ENCODE results near the gene SLCO2B1. TPM values are rescaled to one million over a fixed set of nuclear protein-coding genes. Genes with fewer than 3 reads are reported as not detected.

Gene SLCO2B1
- total RNA-seq, 2 experiments from 2014 or later: not detected

- intact Hi-C loops (cut with micrococcal nuclease): no loop called here
- H3K4me1 Mint-ChIP-seq (ENCODE audit: low read depth): no peaks in the 10 kb centered on the region
- ChIA-PET CTCF (interaction anchor here (1.0 to 3.4 kb wide), 2 partner anchors 18 to 46 kb away, joined by 3 to 18 read pairs; no protein-coding TSS in a partner anchor), POLR2A (no interaction called here)
- no peak overlapping the region for H3K4me3 Mint-ChIP-seq
- no peaks in the 10 kb centered on the region for H3K27me3 Mint-ChIP-seq
- peaks cover 11% of the 10 kb centered on the region for H3K9me3 Mint-ChIP-seq
- DNase-seq: no peak
- H3K36me3 Mint-ChIP-seq: no peaks in the 10 kb centered on the region
- no peak overlapping the region for H3K27ac Mint-ChIP-seq
Measured at GRCh38 chr11:75158241-75158640, 7.3 kb downstream of the SLCO2B1 start.

DNA sequence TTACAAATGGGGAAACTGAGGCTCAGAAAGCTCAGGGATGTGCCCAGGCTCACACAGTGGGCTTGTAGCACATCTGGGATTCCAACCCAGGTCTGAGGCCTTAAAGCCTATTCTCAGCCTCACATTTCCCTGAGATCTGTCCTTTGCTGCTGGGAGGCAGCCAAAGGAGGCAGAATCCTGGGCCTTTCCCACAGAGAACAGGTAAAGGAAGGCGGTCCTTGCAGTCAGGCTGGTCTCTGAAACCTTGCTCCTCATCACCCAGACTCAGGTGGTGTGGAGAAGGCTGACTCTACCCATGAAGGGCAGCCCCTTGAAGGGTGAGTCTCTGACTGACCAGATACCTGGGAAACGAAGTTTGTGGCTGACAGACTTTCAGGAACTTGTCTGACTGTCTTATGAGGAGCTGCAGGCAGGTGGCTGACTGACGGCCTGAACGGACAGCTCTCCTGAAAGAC is 7.8 kb downstream of the SLCO2B1 start:
- CTCF ChIA-PET: interaction anchor here (1.0 to 3.4 kb wide), 2 partner anchors 18 to 46 kb away, joined by 3 to 18 read pairs; no protein-coding TSS in a partner anchor
- intact Hi-C loops (cut with micrococcal nuclease): no loop called here
- no peaks in the 10 kb centered on the region for H3K4me1 Mint-ChIP-seq (ENCODE audit: low read depth)
- peaks cover 11% of the 10 kb centered on the region for H3K9me3 Mint-ChIP-seq
- H3K36me3 Mint-ChIP-seq: no peaks in the 10 kb centered on the region
- H3K27ac Mint-ChIP-seq: no peak overlapping the region
- POLR2A ChIA-PET: no interaction called here
- DNase-seq: no peak
- no peaks in the 10 kb centered on the region for H3K27me3 Mint-ChIP-seq
- no peak overlapping the region for H3K4me3 Mint-ChIP-seq

DNA sequence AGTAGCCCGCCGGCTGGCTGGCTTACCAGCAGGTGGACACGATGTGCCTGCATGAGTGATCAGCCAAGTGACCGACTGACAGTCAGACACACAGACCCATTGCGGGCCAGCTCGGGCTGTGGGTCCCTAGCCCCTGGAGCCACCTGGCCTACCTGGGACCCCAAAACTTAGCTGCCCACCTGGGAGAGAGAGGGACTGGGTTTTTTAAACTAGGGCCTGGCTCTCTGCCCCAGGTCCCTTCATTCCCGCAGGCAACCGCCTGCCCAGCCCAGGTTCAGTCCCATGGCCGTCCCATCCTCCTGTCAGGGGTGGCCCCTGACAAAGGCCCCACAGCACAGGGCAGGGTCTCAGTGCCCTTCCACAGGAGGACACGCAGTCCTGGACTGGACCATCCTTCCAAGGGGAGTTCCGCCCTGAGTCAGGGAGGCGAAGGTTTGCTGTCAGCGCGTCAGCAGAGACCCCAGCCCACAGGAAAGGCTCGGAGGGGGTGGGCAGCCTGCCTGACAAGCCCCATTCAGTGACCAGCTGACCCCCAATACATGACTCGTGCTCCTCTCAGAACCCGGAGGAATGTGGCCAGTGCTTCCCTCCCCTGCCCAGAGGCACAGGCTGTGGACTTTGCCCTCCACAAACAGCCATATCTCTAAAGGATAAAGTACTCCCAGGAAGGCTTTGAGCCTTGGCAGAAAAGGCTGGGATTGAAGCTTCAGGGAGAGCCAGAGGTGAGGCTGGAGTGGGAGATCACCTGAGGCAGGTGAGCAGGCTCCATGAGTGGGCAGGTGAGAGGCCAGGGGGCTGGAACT is 8.4 kb downstream of the SLCO2B1 start:
- intact Hi-C loops (cut with micrococcal nuclease): no loop called here
- H3K9me3 Mint-ChIP-seq: peaks cover 11% of the 10 kb centered on the region
- H3K27ac Mint-ChIP-seq: no peak overlapping the region
- DNase-seq: no peak
- no peaks in the 10 kb centered on the region for H3K36me3 Mint-ChIP-seq
- ChIA-PET POLR2A (no interaction called here), CTCF (interaction anchor here (0.9 to 3.4 kb wide), 2 partner anchors 16 to 19 kb away, joined by 4 to 18 read pairs; no protein-coding TSS in a partner anchor)
- no peaks in the 10 kb centered on the region for H3K27me3 Mint-ChIP-seq
- no peak overlapping the region for H3K4me3 Mint-ChIP-seq
- no peaks in the 10 kb centered on the region for H3K4me1 Mint-ChIP-seq (ENCODE audit: low read depth)

GRCh38 chr11:75160220-75160757 is 9.4 kb downstream of the SLCO2B1 start:
- intact Hi-C loops (cut with micrococcal nuclease): no loop called here
- H3K9me3 Mint-ChIP-seq: peaks cover 11% of the 10 kb centered on the region
- no peak overlapping the region for H3K4me3 Mint-ChIP-seq
- POLR2A ChIA-PET: no interaction called here
- H3K27me3 Mint-ChIP-seq: no peaks in the 10 kb centered on the region
- no peaks in the 10 kb centered on the region for H3K4me1 Mint-ChIP-seq (ENCODE audit: low read depth)
- H3K36me3 Mint-ChIP-seq: no peaks in the 10 kb centered on the region
- DNase-seq: no peak
- CTCF ChIA-PET: interaction anchor here (0.9 to 3.4 kb wide), 2 partner anchors 17 to 20 kb away, joined by 4 to 18 read pairs; no protein-coding TSS in a partner anchor
- H3K27ac Mint-ChIP-seq: no peak overlapping the region

GRCh38 chr11:75160880-75161279 is 10.0 kb downstream of the SLCO2B1 start:
- Mint-ChIP-seq H3K4me1 (ENCODE audit: low read depth) (no peaks in the 10 kb centered on the region), H3K9me3 (peaks cover 11% of the 10 kb centered on the region), H3K27me3 (no peaks in the 10 kb centered on the region), H3K36me3 (no peaks in the 10 kb centered on the region), H3K4me3 (no peak overlapping the region), H3K27ac (no peak overlapping the region)
- DNase-seq: no peak
- CTCF ChIA-PET: no interaction called here
- POLR2A ChIA-PET: no interaction called here
- intact Hi-C loops (cut with micrococcal nuclease): no loop called here

DNA sequence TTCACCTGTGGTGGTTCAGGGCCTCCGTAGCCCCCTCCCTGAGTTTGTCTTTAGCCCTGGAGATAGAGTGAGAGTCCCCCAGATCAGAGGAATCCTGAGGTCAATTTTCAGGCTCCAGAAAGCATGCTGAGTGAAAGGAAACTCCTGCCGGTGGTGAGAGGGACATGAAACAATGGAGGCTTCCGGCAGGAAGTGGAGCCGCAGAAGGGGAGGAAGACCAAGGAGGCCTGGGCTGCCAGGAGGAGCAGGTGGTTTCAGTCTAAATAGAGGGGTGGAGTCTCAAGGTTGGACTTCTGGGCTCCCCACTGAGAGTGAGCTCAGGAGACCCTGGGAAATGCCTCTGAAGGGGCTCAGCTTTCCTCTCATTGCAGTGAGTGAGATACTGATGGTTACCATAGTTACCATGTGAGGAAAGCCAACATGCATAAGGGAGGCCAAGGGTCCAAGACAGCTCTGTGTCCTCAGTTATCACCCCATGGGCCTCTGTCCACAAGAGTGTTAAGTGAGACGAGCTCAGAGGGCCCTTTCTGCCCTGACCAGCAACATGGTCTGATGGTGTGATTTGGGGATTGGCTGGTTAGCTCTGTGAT is 10.7 kb downstream of the SLCO2B1 start:
- Mint-ChIP-seq H3K36me3 (no peaks in the 10 kb centered on the region), H3K4me1 (ENCODE audit: low read depth) (no peaks in the 10 kb centered on the region), H3K27ac (no peak overlapping the region), H3K27me3 (no peaks in the 10 kb centered on the region), H3K9me3 (peaks cover 11% of the 10 kb centered on the region), H3K4me3 (no peak overlapping the region)
- DNase-seq: no peak
- intact Hi-C loops (cut with micrococcal nuclease): no loop called here
- ChIA-PET POLR2A (no interaction called here), CTCF (interaction anchor here (0.5 kb wide), 1 partner anchor 218 kb away, joined by 6 read pairs; no protein-coding TSS in a partner anchor)

DNA sequence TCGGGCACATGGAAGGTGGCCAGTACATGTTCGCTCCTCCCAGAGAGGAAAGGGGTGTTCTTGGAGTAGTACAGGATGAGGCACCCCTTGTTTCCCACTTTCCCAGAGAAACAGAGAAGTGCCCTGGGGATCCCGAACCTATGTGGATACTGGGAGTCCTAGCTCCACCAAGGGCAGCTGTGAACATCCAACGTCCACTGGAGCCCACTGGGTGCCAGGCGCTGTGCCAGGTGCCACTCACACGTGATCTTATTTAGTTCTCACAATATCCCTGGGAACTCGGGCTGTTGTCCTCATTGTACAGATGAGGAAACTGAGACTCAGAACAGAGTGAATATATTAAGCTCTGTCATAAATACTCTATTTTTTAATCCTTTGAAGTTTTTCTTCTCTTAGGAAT is 12.0 kb downstream of the SLCO2B1 start:
- H3K27me3 Mint-ChIP-seq: no peaks in the 10 kb centered on the region
- intact Hi-C loops (cut with micrococcal nuclease): no loop called here
- H3K9me3 Mint-ChIP-seq: peaks cover 11% of the 10 kb centered on the region
- H3K27ac Mint-ChIP-seq: no peak overlapping the region
- DNase-seq: no peak
- ChIA-PET CTCF (interaction anchor here (0.5 to 1.7 kb wide), 4 partner anchors 18 to 42 kb away, joined by 3 to 5 read pairs (median 4); no protein-coding TSS in a partner anchor), POLR2A (no interaction called here)
- H3K36me3 Mint-ChIP-seq: no peaks in the 10 kb centered on the region
- H3K4me1 Mint-ChIP-seq (ENCODE audit: low read depth): no peaks in the 10 kb centered on the region
- no peak overlapping the region for H3K4me3 Mint-ChIP-seq

- Mint-ChIP-seq H3K4me3 (no peak overlapping the region), H3K4me1 (ENCODE audit: low read depth) (no peaks in the 10 kb centered on the region), H3K27ac (no peak overlapping the region), H3K36me3 (no peaks in the 10 kb centered on the region), H3K27me3 (no peaks in the 10 kb centered on the region), H3K9me3 (peaks cover 11% of the 10 kb centered on the region)
- intact Hi-C loops (cut with micrococcal nuclease): no loop called here
- ChIA-PET CTCF (interaction anchor here (1.4 to 1.7 kb wide), 2 partner anchors 21 to 41 kb away, joined by 4 to 5 read pairs; no protein-coding TSS in a partner anchor), POLR2A (interaction anchor here (0.6 kb wide), 1 partner anchor 412 kb away, joined by 4 read pairs; no protein-coding TSS in a partner anchor)
- DNase-seq: no peak
Measured at GRCh38 chr11:75163921-75164849, 13.3 kb downstream of the SLCO2B1 start.

- intact Hi-C loops (cut with micrococcal nuclease): no loop called here
- Mint-ChIP-seq H3K27me3 (no peaks in the 10 kb centered on the region), H3K9me3 (peaks cover 7% of the 10 kb centered on the region), H3K4me3 (no peak overlapping the region), H3K36me3 (no peaks in the 10 kb centered on the region), H3K27ac (no peak overlapping the region), H3K4me1 (ENCODE audit: low read depth) (no peaks in the 10 kb centered on the region)
- ChIA-PET CTCF (no interaction called here), POLR2A (no interaction called here)
- no peak for DNase-seq
Measured at GRCh38 chr11:75165721-75166120, 14.8 kb downstream of the SLCO2B1 start.

DNA sequence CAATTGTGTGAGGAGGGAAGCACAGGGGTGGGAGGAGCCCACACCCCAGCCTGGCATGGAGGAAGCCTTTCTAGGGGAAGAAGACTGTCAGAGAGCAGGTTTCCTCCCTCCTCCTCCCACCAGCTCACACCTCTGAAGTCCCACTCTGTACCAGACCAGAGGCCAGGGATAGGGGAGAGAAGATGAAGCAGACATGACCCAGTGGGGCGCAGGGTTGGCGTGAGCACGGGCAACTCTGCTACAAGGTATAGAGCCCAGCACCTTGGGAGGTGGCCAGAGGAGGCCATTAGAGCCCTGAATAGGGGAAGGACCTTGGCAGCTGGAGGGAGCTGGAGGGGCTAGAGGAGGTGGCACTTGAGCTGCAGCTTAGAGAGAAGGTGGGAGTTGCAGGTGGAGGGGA is 15.9 kb downstream of the SLCO2B1 start:
- intact Hi-C loops (cut with micrococcal nuclease): no loop called here
- Mint-ChIP-seq H3K27ac (no peak overlapping the region), H3K9me3 (no peaks in the 10 kb centered on the region), H3K4me1 (ENCODE audit: low read depth) (no peaks in the 10 kb centered on the region), H3K36me3 (no peaks in the 10 kb centered on the region), H3K27me3 (no peaks in the 10 kb centered on the region), H3K4me3 (no peak overlapping the region)
- CTCF ChIA-PET: no interaction called here
- POLR2A ChIA-PET: no interaction called here
- no peak for DNase-seq

DNA sequence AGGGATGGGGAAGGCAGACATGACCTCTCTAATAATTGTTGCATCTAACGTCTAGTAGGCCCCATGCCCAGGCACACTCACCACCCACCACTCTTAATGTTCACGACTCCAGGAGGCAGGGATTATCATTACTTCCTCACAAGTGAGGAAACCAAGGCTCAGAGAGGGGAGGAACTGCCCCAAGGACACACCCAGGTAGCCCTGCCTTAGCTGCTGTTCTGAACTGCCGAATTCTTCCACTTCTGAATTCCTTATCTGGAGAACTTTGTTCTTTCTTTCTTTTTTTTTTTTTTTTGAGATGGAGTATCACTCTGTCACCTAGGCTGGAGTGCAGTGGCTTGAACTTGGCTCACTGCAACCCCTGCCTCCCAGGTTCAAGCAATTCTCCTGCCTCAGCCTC is 16.7 kb downstream of the SLCO2B1 start:
- no peak overlapping the region for H3K27ac Mint-ChIP-seq
- H3K36me3 Mint-ChIP-seq: no peaks in the 10 kb centered on the region
- H3K4me1 Mint-ChIP-seq (ENCODE audit: low read depth): no peaks in the 10 kb centered on the region
- no peak for DNase-seq
- no peaks in the 10 kb centered on the region for H3K9me3 Mint-ChIP-seq
- no peaks in the 10 kb centered on the region for H3K27me3 Mint-ChIP-seq
- H3K4me3 Mint-ChIP-seq: no peak overlapping the region
- ChIA-PET POLR2A (no interaction called here), CTCF (no interaction called here)
- intact Hi-C loops (cut with micrococcal nuclease): no loop called here

Data from activated CD4-positive, alpha-beta memory T cell treated with anti-CD3 and anti-CD28 coated beads for 36 hours (primary cell).